Astrocyte of the cerebellum (primary cell): ENCODE results near the gene AGAP9.
"Not testable (repeated sequence)": the region's sequence is repeated elsewhere in the genome, so short reads cannot be mapped to it uniquely, and the experiment has no call there.

ENCODE experiments used
- DNase-seq: peaks from one replicate; pipeline ENCODE4 v3.0.0-alpha.2; 2011; ENCODE audit warnings: low read depth
- H3K4me3 ChIP-seq: 2 replicates; pipeline ENCODE4 v1.5.1; 2011; ENCODE audit warnings: mild to moderate bottlenecking, low read depth, low read length, moderate library complexity
- in situ Hi-C: cut with HindIII; loops from 2 replicates; pipeline ENCODE4 v1.10.0; 2017; ENCODE audit warnings: low sequenced_read_pairs

The AGAP9 gene

GRCh38 chr10:47523475-47523874, at the start of gene AGAP9:
TSS of gene AGAP9 (minus strand) at chr10:47523638. CDS start at chr10:47523526, 112 bp downstream.
- in situ Hi-C loops, DNase-seq, H3K4me3 ChIP-seq: not testable (repeated sequence)

GRCh38 chr10:47571138-47571912, 47.9 kb upstream of the AGAP9 start:
- DNase-seq, in situ Hi-C loops, H3K4me3 ChIP-seq: not testable (repeated sequence)

- DNase-seq, H3K4me3 ChIP-seq, in situ Hi-C loops: not testable (repeated sequence)
These were observed 43.3 kb upstream of the AGAP9 start for GRCh38 chr10:47566757-47567156.

GRCh38 chr10:47566108-47566699, 42.8 kb upstream of the AGAP9 start:
- H3K4me3 ChIP-seq, in situ Hi-C loops, DNase-seq: not testable (repeated sequence)

- in situ Hi-C loops, H3K4me3 ChIP-seq, DNase-seq: not testable (repeated sequence)
These were observed 42.1 kb upstream of the AGAP9 start for GRCh38 chr10:47565517-47565920.

- DNase-seq, in situ Hi-C loops, H3K4me3 ChIP-seq: not testable (repeated sequence)
These were observed 41.5 kb upstream of the AGAP9 start for GRCh38 chr10:47564953-47565352.

- DNase-seq, H3K4me3 ChIP-seq, in situ Hi-C loops: not testable (repeated sequence)
These were observed 40.9 kb upstream of the AGAP9 start for GRCh38 chr10:47564318-47564717.

- in situ Hi-C loops, DNase-seq, H3K4me3 ChIP-seq: not testable (repeated sequence)
These were observed 37.0 kb upstream of the AGAP9 start for GRCh38 chr10:47560452-47560851.

- DNase-seq, in situ Hi-C loops, H3K4me3 ChIP-seq: not testable (repeated sequence)
These were observed 36.4 kb upstream of the AGAP9 start for GRCh38 chr10:47559718-47560308.

- in situ Hi-C loops, H3K4me3 ChIP-seq, DNase-seq: not testable (repeated sequence)
These were observed 34.7 kb upstream of the AGAP9 start for GRCh38 chr10:47558109-47558508.

GRCh38 chr10:47557616-47558015, 34.2 kb upstream of the AGAP9 start:
- in situ Hi-C loops, H3K4me3 ChIP-seq, DNase-seq: not testable (repeated sequence)

- DNase-seq, in situ Hi-C loops: not testable (repeated sequence)
These were observed 31.9 kb upstream of the AGAP9 start for GRCh38 chr10:47555334-47555733.

GRCh38 chr10:47554552-47554951, 31.1 kb upstream of the AGAP9 start:
- H3K4me3 ChIP-seq, DNase-seq, in situ Hi-C loops: not testable (repeated sequence)

More at GRCh38 chr10:47555334-47555733, 31.9 kb upstream of the AGAP9 start:
- H3K4me3 ChIP-seq, result not testable (repeated sequence)

- H3K4me3 ChIP-seq, result peak overlapping the region; percentile 59
- in situ Hi-C loops, DNase-seq: not testable (repeated sequence)
These were observed 30.4 kb upstream of the AGAP9 start for GRCh38 chr10:47553860-47554247.

GRCh38 chr10:47553214-47553859, 29.9 kb upstream of the AGAP9 start:
- in situ Hi-C loops, result not testable (repeated sequence)
- peak; percentile 55 for DNase-seq
- H3K4me3 ChIP-seq, result peak overlapping the region; percentile 59

GRCh38 chr10:47552719-47553118, 29.3 kb upstream of the AGAP9 start:
- DNase-seq, in situ Hi-C loops: not testable (repeated sequence)
- peak overlapping the region; percentile 59 for H3K4me3 ChIP-seq

- H3K4me3 ChIP-seq, in situ Hi-C loops, DNase-seq: not testable (repeated sequence)
These were observed 23.8 kb upstream of the AGAP9 start for GRCh38 chr10:47547286-47547685.
